Skeletal muscle satellite cell (primary cell): ENCODE data around the gene FAM151A.

Experiments used
- H3K27me3 ChIP-seq: 2 replicates; pipeline ENCODE4 v1.7.0; 2013; ENCODE audit warnings: low read length; ENCODE audit not compliant: control insufficient read depth, insufficient read depth
- H3K36me3 ChIP-seq: 2 replicates; pipeline ENCODE4 v1.7.0; 2013; ENCODE audit warnings: mild to moderate bottlenecking, control low read depth, low read length; ENCODE audit not compliant: insufficient read depth
- H3K4me1 ChIP-seq: 2 replicates; pipeline ENCODE4 v1.7.0; 2013; ENCODE audit warnings: low read length; ENCODE audit not compliant: control insufficient read depth, insufficient read depth
- H3K4me2 ChIP-seq: 2 replicates; pipeline ENCODE4 v1.7.0; 2013; ENCODE audit warnings: mild to moderate bottlenecking, low read length
- H3K4me3 ChIP-seq: 2 replicates; pipeline ENCODE4 v1.7.0; 2013; ENCODE audit warnings: low read length
- H3K9ac ChIP-seq: 2 replicates; pipeline ENCODE4 v1.7.0; 2013; ENCODE audit warnings: mild to moderate bottlenecking, low read depth, low read length, moderate library complexity
- H3K9me3 ChIP-seq: replicated peaks from 2 replicates; pipeline ENCODE4 v1.7.0; 2013; ENCODE audit warnings: mild to moderate bottlenecking, control low read depth, low read length

The FAM151A gene

GRCh38 chr1:54571326-54571725 is 52.0 kb downstream of the FAM151A start:
- Histone ChIP-seq H3K4me2 (no peak overlapping the region), H3K9ac (no peak overlapping the region), H3K4me1 (peaks cover 9% of the 10 kb centered on the region), H3K27me3 (peaks cover 3% of the 10 kb centered on the region), H3K36me3 (no peaks in the 10 kb centered on the region), H3K4me3 (no peak overlapping the region), H3K9me3 (no peaks in the 10 kb centered on the region)

GRCh38 chr1:54570161-54570560 is 53.2 kb downstream of the FAM151A start:
- no peak overlapping the region for H3K4me3 ChIP-seq
- H3K9ac ChIP-seq = no peak overlapping the region
- no peaks in the 10 kb centered on the region for H3K9me3 ChIP-seq
- no peaks in the 10 kb centered on the region for H3K36me3 ChIP-seq
- no peak overlapping the region for H3K4me2 ChIP-seq
- H3K27me3 ChIP-seq = peaks cover 3% of the 10 kb centered on the region
- H3K4me1 ChIP-seq = peaks cover 9% of the 10 kb centered on the region

GRCh38 chr1:54569339-54569738 is 54.0 kb downstream of the FAM151A start:
- no peak overlapping the region for H3K4me3 ChIP-seq
- no peaks in the 10 kb centered on the region for H3K9me3 ChIP-seq
- H3K36me3 ChIP-seq = no peaks in the 10 kb centered on the region
- H3K27me3 ChIP-seq = peaks cover 3% of the 10 kb centered on the region
- H3K4me1 ChIP-seq = peaks cover 9% of the 10 kb centered on the region
- H3K4me2 ChIP-seq = no peak overlapping the region
- peak overlapping the region; percentile 55 for H3K9ac ChIP-seq

- Histone ChIP-seq H3K4me3 (no peak overlapping the region), H3K9ac (no peak overlapping the region), H3K36me3 (no peaks in the 10 kb centered on the region), H3K27me3 (peaks cover 3% of the 10 kb centered on the region), H3K4me1 (peaks cover 9% of the 10 kb centered on the region), H3K9me3 (no peaks in the 10 kb centered on the region), H3K4me2 (no peak overlapping the region)
These were observed 55.4 kb downstream of the FAM151A start for GRCh38 chr1:54567961-54568360.

GRCh38 chr1:54566438-54567141 is 56.7 kb downstream of the FAM151A start:
- Histone ChIP-seq H3K36me3 (no peaks in the 10 kb centered on the region), H3K4me1 (peaks cover 9% of the 10 kb centered on the region), H3K9ac (no peak overlapping the region), H3K27me3 (peaks cover 3% of the 10 kb centered on the region), H3K4me3 (no peak overlapping the region), H3K9me3 (no peaks in the 10 kb centered on the region), H3K4me2 (no peak overlapping the region)

GRCh38 chr1:54565113-54565501 is 58.2 kb downstream of the FAM151A start:
- Histone ChIP-seq H3K4me2 (no peak overlapping the region), H3K36me3 (no peaks in the 10 kb centered on the region), H3K27me3 (peaks cover 3% of the 10 kb centered on the region), H3K9ac (no peak overlapping the region), H3K4me3 (no peak overlapping the region), H3K9me3 (no peaks in the 10 kb centered on the region), H3K4me1 (peaks cover 9% of the 10 kb centered on the region)

GRCh38 chr1:54564312-54565112 is 58.8 kb downstream of the FAM151A start:
- Histone ChIP-seq H3K4me3 (no peak overlapping the region), H3K36me3 (no peaks in the 10 kb centered on the region), H3K27me3 (peaks cover 6% of the 10 kb centered on the region), H3K9me3 (no peaks in the 10 kb centered on the region), H3K4me2 (no peak overlapping the region), H3K4me1 (peaks cover 6% of the 10 kb centered on the region), H3K9ac (no peak overlapping the region)

- H3K36me3 ChIP-seq = no peaks in the 10 kb centered on the region
These were observed 63.5 kb downstream of the FAM151A start for GRCh38 chr1:54559771-54560231.

More at GRCh38 chr1:54559771-54560231, 63.5 kb downstream of the FAM151A start:
- H3K9me3 ChIP-seq = peaks cover 4% of the 10 kb centered on the region
- H3K4me2 ChIP-seq = no peak overlapping the region
- peaks cover 11% of the 10 kb centered on the region for H3K27me3 ChIP-seq
- no peak overlapping the region for H3K4me3 ChIP-seq
- H3K4me1 ChIP-seq = no peaks in the 10 kb centered on the region
- no peak overlapping the region for H3K9ac ChIP-seq
